ENCODE results near the gene KRTAP5-6. TPM values are rescaled to one million over a fixed set of nuclear protein-coding genes. Genes with fewer than 3 reads are reported as not detected.

Gene KRTAP5-6
- polyA plus RNA-seq, 1 donor (not counting 4 experiments of a cell fraction or from before 2014, with no cell fraction given), result not detected

- no peak for DNase-seq (ENCODE audit: low read depth, low spot score)
Measured at GRCh38 chr11:1695548-1696108, 1.4 kb upstream of the KRTAP5-6 start.

GRCh38 chr11:1699771-1700170, 2.8 kb downstream of the KRTAP5-6 start:
- Histone ChIP-seq H3K4me3 (ENCODE audit: control insufficient read depth in 2 of 3, extremely low read depth in 1 of 3, insufficient read depth in 2 of 3, low read depth in 1 of 3, low read length in 3 of 3) (no peak overlapping the region), H3K27me3 (ENCODE audit: control insufficient read depth, extremely low read depth, insufficient read depth, low read length) (peaks cover 3% of the 10 kb centered on the region), H3K79me2 (ENCODE audit: control insufficient read depth, insufficient read depth, low read length) (no peaks in the 10 kb centered on the region), H3K9me1 (ENCODE audit: control insufficient read depth, extremely low read depth, insufficient read depth, low read length) (no peaks in the 10 kb centered on the region), H3K4me2 (ENCODE audit: control insufficient read depth, extremely low read depth, insufficient read depth, low read depth, low read length) (no peak overlapping the region), H3K9ac (ENCODE audit: control insufficient read depth, extremely low read depth, insufficient read depth, low read length) (no peak overlapping the region), H3K4me1 (ENCODE audit: control insufficient read depth, extremely low read depth, insufficient read depth, low read length) (no peaks in the 10 kb centered on the region), H3K27ac (ENCODE audit: control insufficient read depth, insufficient read depth, low read length) (no peak overlapping the region), H2AFZ (ENCODE audit: control insufficient read depth, low read length) (no peak overlapping the region), H3K9me3 (ENCODE audit: control insufficient read depth, low read depth, low read length) (no peaks in the 10 kb centered on the region), H3K36me3 (ENCODE audit: control insufficient read depth in 2 of 2, extremely low read depth in 1 of 2, insufficient read depth in 2 of 2, low read length in 2 of 2) (no peaks in the 10 kb centered on the region), H4K20me1 (ENCODE audit: control insufficient read depth, extremely low read depth, insufficient read depth, low read length) (no peaks in the 10 kb centered on the region)
- no peak for DNase-seq (ENCODE audit: low read depth, low spot score)
- no peak for FAIRE-seq
- dilution Hi-C loops (cut with MboI; ENCODE audit: extremely low pct_ligation_motif_present, low sequenced_read_pairs), result no loop called here
- TF ChIP-seq EZH2 (IDR thresholded peaks at IDR 0.05; ENCODE audit: low read length) (no peak), CTCF (optimal IDR thresholded peaks at IDR 0.05 in 1 of 3, IDR thresholded peaks at IDR 0.05 in 1 of 3, conservative IDR thresholded peaks at IDR 0.05 in 1 of 3; ENCODE audit: extremely low read depth in 1 of 3, insufficient read depth in 2 of 3, low read length in 3 of 3) (no peak)

More at GRCh38 chr11:1695548-1696108, 1.4 kb upstream of the KRTAP5-6 start:
- peaks cover 3% of the 10 kb centered on the region for H3K27me3 ChIP-seq (ENCODE audit: control insufficient read depth, extremely low read depth, insufficient read depth, low read length)
- no peaks in the 10 kb centered on the region for H3K36me3 ChIP-seq (ENCODE audit: control insufficient read depth in 2 of 2, extremely low read depth in 1 of 2, insufficient read depth in 2 of 2, low read length in 2 of 2)
- peaks cover 7% of the 10 kb centered on the region for H3K4me1 ChIP-seq (ENCODE audit: control insufficient read depth, extremely low read depth, insufficient read depth, low read length)
- H3K9ac ChIP-seq (ENCODE audit: control insufficient read depth, extremely low read depth, insufficient read depth, low read length), result no peak overlapping the region
- no peak overlapping the region for H3K27ac ChIP-seq (ENCODE audit: control insufficient read depth, insufficient read depth, low read length)
- no peaks in the 10 kb centered on the region for H3K9me1 ChIP-seq (ENCODE audit: control insufficient read depth, extremely low read depth, insufficient read depth, low read length)
- no peak overlapping the region for H3K4me3 ChIP-seq (ENCODE audit: control insufficient read depth in 2 of 3, extremely low read depth in 1 of 3, insufficient read depth in 2 of 3, low read depth in 1 of 3, low read length in 3 of 3)
- no peak overlapping the region for H2AFZ ChIP-seq (ENCODE audit: control insufficient read depth, low read length)
- TF ChIP-seq CTCF (optimal IDR thresholded peaks at IDR 0.05 in 1 of 3, IDR thresholded peaks at IDR 0.05 in 1 of 3, conservative IDR thresholded peaks at IDR 0.05 in 1 of 3; ENCODE audit: extremely low read depth in 1 of 3, insufficient read depth in 2 of 3, low read length in 3 of 3), result no peak
- no peak for TF ChIP-seq EZH2 (IDR thresholded peaks at IDR 0.05; ENCODE audit: low read length)
- H3K79me2 ChIP-seq (ENCODE audit: control insufficient read depth, insufficient read depth, low read length), result no peaks in the 10 kb centered on the region
- no peak overlapping the region for H3K4me2 ChIP-seq (ENCODE audit: control insufficient read depth, extremely low read depth, insufficient read depth, low read depth, low read length)
- FAIRE-seq, result no peak
- no peaks in the 10 kb centered on the region for H3K9me3 ChIP-seq (ENCODE audit: control insufficient read depth, low read depth, low read length)
- dilution Hi-C loops (cut with MboI; ENCODE audit: extremely low pct_ligation_motif_present, low sequenced_read_pairs), result no loop called here
- no peaks in the 10 kb centered on the region for H4K20me1 ChIP-seq (ENCODE audit: control insufficient read depth, extremely low read depth, insufficient read depth, low read length)
